ENCODE results near the gene MYMX. TPM values are rescaled to one million over a fixed set of nuclear protein-coding genes. Genes with fewer than 3 reads are reported as not detected.
"Not testable (repeated sequence)": the region's sequence is repeated elsewhere in the genome, so short reads cannot be mapped to it uniquely, and the experiment has no call there.

The MYMX gene
- total RNA-seq, 6 experiments from 2014 or later: not detected

GRCh38 chr6:44180406-44180805 lies 36.3 kb upstream of the MYMX start:
- Histone ChIP-seq H3K4me1 (no peaks in the 10 kb centered on the region), H3K36me3 (no peaks in the 10 kb centered on the region), H3K27ac (no peak overlapping the region), H3K9me3 (no peaks in the 10 kb centered on the region), H3K27me3 (no peaks in the 10 kb centered on the region), H3K4me3 (no peak overlapping the region)
- no CpG with 5 or more reads among the region's 4 CpGs for WGBS (ENCODE audit: insufficient coverage, low coverage, low lambda C conversion rate, missing lambda C conversion rate)
- no peak for TF ChIP-seq POLR2A (IDR thresholded peaks at IDR 0.05)
- TF ChIP-seq CTCF (IDR thresholded peaks at IDR 0.05): no peak
- intact Hi-C loops (cut with DNase I): no loop called here
- DNase-seq (no peak), ATAC-seq (no peak)

GRCh38 chr6:44180886-44181285 lies 35.8 kb upstream of the MYMX start:
- ATAC-seq (no peak), DNase-seq (no peak)
- no peaks in the 10 kb centered on the region for H3K36me3 ChIP-seq
- no peaks in the 10 kb centered on the region for H3K9me3 ChIP-seq
- H3K27me3 ChIP-seq: no peaks in the 10 kb centered on the region
- no peak overlapping the region for H3K4me3 ChIP-seq
- no peak overlapping the region for H3K27ac ChIP-seq
- no peak for TF ChIP-seq POLR2A (IDR thresholded peaks at IDR 0.05)
- TF ChIP-seq CTCF (IDR thresholded peaks at IDR 0.05): no peak
- no peaks in the 10 kb centered on the region for H3K4me1 ChIP-seq
- WGBS (ENCODE audit: insufficient coverage, low coverage, low lambda C conversion rate, missing lambda C conversion rate): 93% methylated on average over 3 of the region's 4 CpGs
- intact Hi-C loops (cut with DNase I): no loop called here

- ATAC-seq: not testable (repeated sequence)
These were observed 34.9 kb upstream of the MYMX start for GRCh38 chr6:44181784-44182183.

GRCh38 chr6:44182911-44183390 lies 33.8 kb upstream of the MYMX start:
- Histone ChIP-seq H3K9me3 (no peaks in the 10 kb centered on the region), H3K27me3 (no peaks in the 10 kb centered on the region), H3K4me3 (no peak overlapping the region), H3K4me1 (no peaks in the 10 kb centered on the region), H3K27ac (no peak overlapping the region), H3K36me3 (no peaks in the 10 kb centered on the region)
- no peak for ATAC-seq
- no peak for DNase-seq
- no CpG with 5 or more reads among the region's 4 CpGs for WGBS (ENCODE audit: insufficient coverage, low coverage, low lambda C conversion rate, missing lambda C conversion rate)
- intact Hi-C loops (cut with DNase I): no loop called here
- TF ChIP-seq CTCF (IDR thresholded peaks at IDR 0.05) (no peak), POLR2A (IDR thresholded peaks at IDR 0.05) (no peak)

More at GRCh38 chr6:44181784-44182183, 34.9 kb upstream of the MYMX start:
- intact Hi-C loops (cut with DNase I); H3K4me3 ChIP-seq; H3K9me3 ChIP-seq; DNase-seq; H3K4me1 ChIP-seq; H3K27me3 ChIP-seq; H3K36me3 ChIP-seq; H3K27ac ChIP-seq: not testable (repeated sequence)

GRCh38 chr6:44183783-44184182 lies 32.9 kb upstream of the MYMX start:
- 40% methylated on average over 1 of the region's 9 CpGs for WGBS (ENCODE audit: insufficient coverage, low coverage, low lambda C conversion rate, missing lambda C conversion rate)
- no peak overlapping the region for H3K4me3 ChIP-seq
- H3K9me3 ChIP-seq: no peaks in the 10 kb centered on the region
- H3K27me3 ChIP-seq: no peaks in the 10 kb centered on the region
- TF ChIP-seq POLR2A (IDR thresholded peaks at IDR 0.05) (no peak), CTCF (IDR thresholded peaks at IDR 0.05) (no peak)
- H3K36me3 ChIP-seq: no peaks in the 10 kb centered on the region
- H3K4me1 ChIP-seq: no peaks in the 10 kb centered on the region
- ATAC-seq: no peak
- DNase-seq: no peak
- H3K27ac ChIP-seq: no peak overlapping the region
- intact Hi-C loops (cut with DNase I): no loop called here

- H3K4me3 ChIP-seq; intact Hi-C loops (cut with DNase I); H3K27ac ChIP-seq; H3K9me3 ChIP-seq; H3K36me3 ChIP-seq; ATAC-seq; DNase-seq; H3K4me1 ChIP-seq; H3K27me3 ChIP-seq: not testable (repeated sequence)
- 77% methylated on average over 7 of the region's 7 CpGs for WGBS (ENCODE audit: insufficient coverage, low coverage, low lambda C conversion rate, missing lambda C conversion rate)
These were observed 31.4 kb upstream of the MYMX start for GRCh38 chr6:44185356-44185755.

All from right lobe of liver (tissue), 6 donors.